Measurements from ENCODE around the gene FAM72A.
"Not testable (repeated sequence)": the region's sequence is repeated elsewhere in the genome, so short reads cannot be mapped to it uniquely, and the experiment has no call there.

FAM72A gene

GRCh38 chr1:206202789-206203363 lies at the start of gene FAM72A:
TSS of gene FAM72A (minus strand) at chr1:206202839. CDS start at chr1:206202025, 814 bp downstream.
- peak; percentile 84 to 92 for DNase-seq (ENCODE audit: low read depth in 1 of 2, low spot score in 1 of 2)

GRCh38 chr1:206250953-206251681 lies 48.5 kb upstream of the FAM72A start:
- not testable (repeated sequence) for DNase-seq (ENCODE audit: low read depth in 1 of 2, low spot score in 1 of 2)

GRCh38 chr1:206246129-206246886 lies 43.7 kb upstream of the FAM72A start:
- not testable (repeated sequence) for DNase-seq (ENCODE audit: low read depth in 1 of 2, low spot score in 1 of 2)

- not testable (repeated sequence) for DNase-seq (ENCODE audit: low read depth in 1 of 2, low spot score in 1 of 2)
These were observed 42.8 kb upstream of the FAM72A start for GRCh38 chr1:206245479-206245878.

GRCh38 chr1:206243335-206243734 lies 40.7 kb upstream of the FAM72A start:
- DNase-seq (ENCODE audit: low read depth in 1 of 2, low spot score in 1 of 2), result not testable (repeated sequence)

GRCh38 chr1:206240288-206240687 lies 37.6 kb upstream of the FAM72A start:
- DNase-seq (ENCODE audit: low read depth in 1 of 2, low spot score in 1 of 2), result not testable (repeated sequence)

- DNase-seq (ENCODE audit: low read depth in 1 of 2, low spot score in 1 of 2), result not testable (repeated sequence)
These were observed 32.6 kb upstream of the FAM72A start for GRCh38 chr1:206235190-206235589.

- DNase-seq (ENCODE audit: low read depth in 1 of 2, low spot score in 1 of 2), result not testable (repeated sequence)
These were observed 31.7 kb upstream of the FAM72A start for GRCh38 chr1:206234189-206234916.

- not testable (repeated sequence) for DNase-seq (ENCODE audit: low read depth in 1 of 2, low spot score in 1 of 2)
These were observed 30.5 kb upstream of the FAM72A start for GRCh38 chr1:206232970-206233645.

- DNase-seq (ENCODE audit: low read depth in 1 of 2, low spot score in 1 of 2), result not testable (repeated sequence)
These were observed 29.4 kb upstream of the FAM72A start for GRCh38 chr1:206231989-206232388.

GRCh38 chr1:206229286-206229685 lies 26.6 kb upstream of the FAM72A start:
- DNase-seq (ENCODE audit: low read depth in 1 of 2, low spot score in 1 of 2), result not testable (repeated sequence)

GRCh38 chr1:206226886-206227285 lies 24.2 kb upstream of the FAM72A start:
- DNase-seq (ENCODE audit: low read depth in 1 of 2, low spot score in 1 of 2), result not testable (repeated sequence)

GRCh38 chr1:206225386-206225785 lies 22.7 kb upstream of the FAM72A start:
- DNase-seq (ENCODE audit: low read depth in 1 of 2, low spot score in 1 of 2), result not testable (repeated sequence)

- not testable (repeated sequence) for DNase-seq (ENCODE audit: low read depth in 1 of 2, low spot score in 1 of 2)
These were observed 21.6 kb upstream of the FAM72A start for GRCh38 chr1:206224190-206224776.

GRCh38 chr1:206221585-206221984 lies 18.9 kb upstream of the FAM72A start:
- not testable (repeated sequence) for DNase-seq (ENCODE audit: low read depth in 1 of 2, low spot score in 1 of 2)

- not testable (repeated sequence) for DNase-seq (ENCODE audit: low read depth in 1 of 2, low spot score in 1 of 2)
These were observed 17.8 kb upstream of the FAM72A start for GRCh38 chr1:206220332-206221000.

- DNase-seq (ENCODE audit: low read depth in 1 of 2, low spot score in 1 of 2), result not testable (repeated sequence)
These were observed 17.1 kb upstream of the FAM72A start for GRCh38 chr1:206219514-206220331.

- DNase-seq (ENCODE audit: low read depth in 1 of 2, low spot score in 1 of 2), result not testable (repeated sequence)
These were observed 16.1 kb upstream of the FAM72A start for GRCh38 chr1:206218765-206219164.

- not testable (repeated sequence) for DNase-seq (ENCODE audit: low read depth in 1 of 2, low spot score in 1 of 2)
These were observed 15.6 kb upstream of the FAM72A start for GRCh38 chr1:206218285-206218684.
